Neural progenitor cell (in vitro differentiated cells): ENCODE data around the gene TTYH2. TPM values are rescaled to one million over a fixed set of nuclear protein-coding genes. Genes with fewer than 3 reads are reported as not detected.
A peak's percentile ranks its signal among the peaks of the same experiment; 100 is the strongest.
"Not testable (repeated sequence)": the region's sequence is repeated elsewhere in the genome, so short reads cannot be mapped to it uniquely, and the experiment has no call there.

Experiments used
- DNase-seq: peaks from one replicate; pipeline ENCODE4 v3.0.0-alpha.2; 2016; ENCODE audit warnings: low spot score
- H2AFZ ChIP-seq: fragments of 200-600 bp; sonication (generic); replicated peaks from 2 replicates; pipeline ENCODE4 v1.6.1; 2016; ENCODE audit warnings: antibody characterized with exemption
- H3F3A ChIP-seq: fragments of 200-600 bp; sonication (generic); 2 replicates; pipeline ENCODE4 v1.6.1; 2016; ENCODE audit warnings: antibody characterized with exemption, low read depth
- H3K27ac ChIP-seq: fragments of 200-600 bp; sonication (generic); 2 replicates; pipeline ENCODE4 v1.5.1; 2016; ENCODE audit warnings: mild to moderate bottlenecking
- H3K27me3 ChIP-seq: fragments of 200-600 bp; sonication (generic); 2 replicates; pipeline ENCODE4 v1.6.1; 2016; ENCODE audit warnings: mild to moderate bottlenecking, moderate library complexity
- H3K36me3 ChIP-seq: fragments of 200-600 bp; sonication (generic); 2 replicates; pipeline ENCODE4 v1.5.1; 2016
- H3K4me1 ChIP-seq: fragments of 200-600 bp; sonication (generic); 2 replicates; pipeline ENCODE4 v1.6.1; 2016; ENCODE audit warnings: mixed run types
- H3K4me2 ChIP-seq: fragments of 200-600 bp; sonication (generic); 2 replicates; pipeline ENCODE4 v1.6.1; 2016
- H3K4me3 ChIP-seq: fragments of 200-600 bp; sonication (generic); 2 replicates; pipeline ENCODE4 v1.5.1; 2016
- H3K79me2 ChIP-seq: fragments of 200-600 bp; sonication (generic); 2 replicates; pipeline ENCODE4 v1.6.1; 2016; ENCODE audit warnings: low read depth
- H3K9ac ChIP-seq: fragments of 200-600 bp; sonication (generic); 2 replicates; pipeline ENCODE4 v1.6.1; 2016
- H3K9me3 ChIP-seq: fragments of 200-600 bp; sonication (generic); 2 replicates; pipeline ENCODE4 v1.5.1; 2016; ENCODE audit warnings: low read depth
- H4K20me1 ChIP-seq: fragments of 200-600 bp; sonication (generic); 2 replicates; pipeline ENCODE4 v1.6.1; 2016; ENCODE audit warnings: low read depth
- H3K27ac Mint-ChIP-seq: 3 replicates; pipeline ENCODE4 v1.8.0; 2021; ENCODE audit warnings: mixed read lengths
- H3K27me3 Mint-ChIP-seq: 2 replicates; pipeline ENCODE4 v1.8.0; 2022; ENCODE audit warnings: low read depth, mild to moderate bottlenecking, inconsistent platforms, moderate library complexity, mixed read lengths; ENCODE audit not compliant: insufficient read depth
- H3K36me3 Mint-ChIP-seq: 3 replicates; pipeline ENCODE4 v1.8.0; 2021; ENCODE audit warnings: mixed read lengths
- H3K4me1 Mint-ChIP-seq: 3 replicates; pipeline ENCODE4 v1.8.0; 2021; ENCODE audit warnings: mixed read lengths
- H3K4me3 Mint-ChIP-seq: 3 replicates; pipeline ENCODE4 v1.8.0; 2021; ENCODE audit warnings: mild to moderate bottlenecking, moderate library complexity, mixed read lengths
- H3K9me3 Mint-ChIP-seq: 3 replicates; pipeline ENCODE4 v1.8.0; 2020; ENCODE audit warnings: mixed read lengths
- EZH2 ChIP-seq: fragments of 200-600 bp; sonication (generic); IDR thresholded peaks from 2 replicates; pipeline ENCODE4 v1.6.1; 2017; ENCODE audit warnings: antibody characterized with exemption, mild to moderate bottlenecking, moderate library complexity
- EZH2phosphoT487 ChIP-seq: fragments of 200-600 bp; sonication (generic); IDR thresholded peaks from 2 replicates; pipeline ENCODE4 v1.6.1; 2017; ENCODE audit warnings: antibody characterized with exemption
- total RNA-seq: library from RNA; depleted of rRNA; stranded (reverse); fragments of >200 nt; gene quantifications from 2 replicates; pipeline ENCODE4 v1.2.3, GENCODE V29; 2015; ENCODE audit warnings: low replicate concordance
- TF ChIP-seq, protein P1 (sequence below): fragments of 200-600 bp; sonication (generic); IDR thresholded peaks from 2 replicates; pipeline ENCODE4 v1.5.1; 2017; ENCODE audit warnings: antibody characterized with exemption, mild to moderate bottlenecking

Gene TTYH2
- total RNA-seq, 1 donor from 2014 or later = 5.8 TPM

DNA sequence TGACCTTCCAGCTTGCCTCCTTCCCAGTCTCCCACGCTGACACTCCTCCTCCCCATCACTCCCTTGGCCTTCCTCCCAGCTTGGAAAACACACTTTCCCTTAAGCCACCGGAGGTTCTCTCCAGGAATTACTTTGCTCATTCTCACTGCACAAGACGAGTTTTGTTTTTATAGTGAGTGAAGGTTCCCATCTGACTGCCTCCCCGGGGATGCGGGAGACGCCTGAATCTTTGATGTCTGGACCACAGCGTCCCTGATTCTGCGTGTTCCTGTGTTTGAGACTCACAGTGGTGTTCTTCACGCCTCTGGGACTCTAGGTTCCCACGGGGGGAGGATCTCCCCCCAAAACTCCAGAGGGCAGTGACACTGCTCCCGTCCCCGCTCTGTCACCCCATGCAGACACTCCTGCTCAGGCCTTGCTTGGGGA, 62.7 kb downstream of the TTYH2 start:
- H3K27ac ChIP-seq = no peak overlapping the region
- H3K9ac ChIP-seq = no peak overlapping the region
- no peaks in the 10 kb centered on the region for H3K36me3 Mint-ChIP-seq
- no peaks in the 10 kb centered on the region for H3K79me2 ChIP-seq
- H3K27me3 Mint-ChIP-seq = peaks cover 36% of the 10 kb centered on the region
- no peak for TF ChIP-seq EZH2
- peaks cover 15% of the 10 kb centered on the region for H4K20me1 ChIP-seq
- H3K36me3 ChIP-seq = no peaks in the 10 kb centered on the region
- H3K4me1 Mint-ChIP-seq = peaks cover 75% of the 10 kb centered on the region
- no peaks in the 10 kb centered on the region for H3K9me3 ChIP-seq
- peak overlapping the region; percentile 73 for H3K4me3 Mint-ChIP-seq
- H3K4me2 ChIP-seq = peak overlapping the region; percentile 55
- no peak overlapping the region for H3K4me3 ChIP-seq
- H3F3A ChIP-seq = peaks cover 48% of the 10 kb centered on the region
- H3K27me3 ChIP-seq = peaks cover 25% of the 10 kb centered on the region
- no peaks in the 10 kb centered on the region for H3K9me3 Mint-ChIP-seq
- H3K27ac Mint-ChIP-seq = peak overlapping the region; percentile 97
- no peak overlapping the region for H2AFZ ChIP-seq
- peaks cover 33% of the 10 kb centered on the region for H3K4me1 ChIP-seq
- DNase-seq = no peak

DNA sequence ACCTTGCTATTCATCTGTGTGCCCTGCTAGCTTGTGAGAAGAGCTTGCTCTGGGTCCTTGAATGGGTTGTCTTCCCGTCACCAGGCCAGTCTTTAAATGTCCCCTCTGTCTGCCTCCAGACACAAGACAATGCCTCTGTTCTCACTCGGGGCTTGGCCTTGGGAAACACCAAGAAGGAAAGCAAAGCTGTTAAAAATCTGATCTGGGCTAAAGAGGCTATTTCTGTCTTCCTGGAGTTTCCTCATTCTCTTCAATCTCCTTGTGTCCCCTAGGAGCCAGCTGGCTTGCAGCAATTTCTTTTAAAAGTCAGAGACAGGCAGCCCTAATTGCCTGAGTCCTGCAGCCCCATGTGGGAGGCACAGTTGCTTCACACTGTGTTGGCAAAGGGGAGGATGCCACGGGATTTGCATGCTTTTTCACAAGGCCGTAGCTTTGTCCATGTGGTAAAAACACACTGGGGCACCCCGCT, 63.2 kb downstream of the TTYH2 start:
- Histone ChIP-seq H3K4me1 (peaks cover 29% of the 10 kb centered on the region), H3K27me3 (peaks cover 25% of the 10 kb centered on the region), H3K79me2 (no peaks in the 10 kb centered on the region), H3K4me2 (peak overlapping the region; percentile 55), H3K9ac (no peak overlapping the region), H3K9me3 (no peaks in the 10 kb centered on the region), H3K27ac (no peak overlapping the region), H3K4me3 (no peak overlapping the region), H2AFZ (no peak overlapping the region), H3K36me3 (no peaks in the 10 kb centered on the region), H4K20me1 (peaks cover 15% of the 10 kb centered on the region), H3F3A (peaks cover 47% of the 10 kb centered on the region)
- Mint-ChIP-seq H3K27ac (peak overlapping the region; percentile 97), H3K9me3 (no peaks in the 10 kb centered on the region), H3K4me1 (peaks cover 70% of the 10 kb centered on the region), H3K36me3 (no peaks in the 10 kb centered on the region), H3K4me3 (peak overlapping the region; percentile 72), H3K27me3 (peaks cover 32% of the 10 kb centered on the region)
- peak; percentile 55 for DNase-seq
- TF ChIP-seq EZH2 = no peak
- TF ChIP-seq EZH2phosphoT487 = no peak
- TF ChIP-seq, protein P1, sequence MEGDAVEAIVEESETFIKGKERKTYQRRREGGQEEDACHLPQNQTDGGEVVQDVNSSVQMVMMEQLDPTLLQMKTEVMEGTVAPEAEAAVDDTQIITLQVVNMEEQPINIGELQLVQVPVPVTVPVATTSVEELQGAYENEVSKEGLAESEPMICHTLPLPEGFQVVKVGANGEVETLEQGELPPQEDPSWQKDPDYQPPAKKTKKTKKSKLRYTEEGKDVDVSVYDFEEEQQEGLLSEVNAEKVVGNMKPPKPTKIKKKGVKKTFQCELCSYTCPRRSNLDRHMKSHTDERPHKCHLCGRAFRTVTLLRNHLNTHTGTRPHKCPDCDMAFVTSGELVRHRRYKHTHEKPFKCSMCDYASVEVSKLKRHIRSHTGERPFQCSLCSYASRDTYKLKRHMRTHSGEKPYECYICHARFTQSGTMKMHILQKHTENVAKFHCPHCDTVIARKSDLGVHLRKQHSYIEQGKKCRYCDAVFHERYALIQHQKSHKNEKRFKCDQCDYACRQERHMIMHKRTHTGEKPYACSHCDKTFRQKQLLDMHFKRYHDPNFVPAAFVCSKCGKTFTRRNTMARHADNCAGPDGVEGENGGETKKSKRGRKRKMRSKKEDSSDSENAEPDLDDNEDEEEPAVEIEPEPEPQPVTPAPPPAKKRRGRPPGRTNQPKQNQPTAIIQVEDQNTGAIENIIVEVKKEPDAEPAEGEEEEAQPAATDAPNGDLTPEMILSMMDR = no peak

DNA sequence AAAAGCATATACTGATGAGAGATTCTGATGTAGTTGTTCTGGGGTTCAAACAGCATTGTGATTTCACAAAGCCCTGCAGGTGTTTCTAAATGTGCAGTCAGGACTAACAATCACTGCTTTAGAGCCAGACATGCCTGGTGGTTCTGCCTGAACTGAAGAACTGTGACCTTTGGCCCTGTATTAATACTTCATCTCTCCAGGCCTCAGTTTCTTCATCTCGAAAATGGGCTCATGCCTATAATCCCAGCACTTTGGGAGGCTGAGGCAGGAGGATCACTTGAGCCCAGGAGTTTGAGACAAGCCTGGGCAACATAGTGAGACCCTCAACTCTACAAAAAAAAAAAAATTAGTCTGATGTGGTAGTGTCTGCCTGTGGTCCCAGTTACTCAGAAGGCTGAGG, 64.6 kb downstream of the TTYH2 start:
- no peaks in the 10 kb centered on the region for H3K9me3 ChIP-seq
- no peak overlapping the region for H3K27ac ChIP-seq
- peaks cover 15% of the 10 kb centered on the region for H4K20me1 ChIP-seq
- Mint-ChIP-seq H3K4me3 (no peak overlapping the region), H3K4me1 (peaks cover 57% of the 10 kb centered on the region), H3K27ac (no peak overlapping the region), H3K9me3 (no peaks in the 10 kb centered on the region), H3K36me3 (no peaks in the 10 kb centered on the region), H3K27me3 (peaks cover 32% of the 10 kb centered on the region)
- H3K9ac ChIP-seq = no peak overlapping the region
- TF ChIP-seq EZH2 (no peak), EZH2phosphoT487 (no peak)
- TF ChIP-seq, protein P1 = no peak
- H3K4me3 ChIP-seq = no peak overlapping the region
- no peak overlapping the region for H3K4me2 ChIP-seq
- peaks cover 18% of the 10 kb centered on the region for H3K4me1 ChIP-seq
- no peak overlapping the region for H2AFZ ChIP-seq
- H3K79me2 ChIP-seq = no peaks in the 10 kb centered on the region
- peaks cover 37% of the 10 kb centered on the region for H3F3A ChIP-seq
- H3K27me3 ChIP-seq = peaks cover 25% of the 10 kb centered on the region
- no peaks in the 10 kb centered on the region for H3K36me3 ChIP-seq
- DNase-seq = no peak

- Histone ChIP-seq H3K4me1 (peaks cover 13% of the 10 kb centered on the region), H3F3A (peaks cover 24% of the 10 kb centered on the region), H3K27me3 (peaks cover 10% of the 10 kb centered on the region), H4K20me1 (peaks cover 15% of the 10 kb centered on the region)
- not testable (repeated sequence) for H3K36me3 Mint-ChIP-seq, H3K9me3 Mint-ChIP-seq, H3K9me3 ChIP-seq, H3K27ac ChIP-seq, DNase-seq, H3K4me2 ChIP-seq, H3K79me2 ChIP-seq, H3K4me3 ChIP-seq, H3K9ac ChIP-seq, H3K36me3 ChIP-seq, H3K4me3 Mint-ChIP-seq, H2AFZ ChIP-seq
- Mint-ChIP-seq H3K27ac (peak overlapping the region; percentile 86), H3K4me1 (peaks cover 41% of the 10 kb centered on the region), H3K27me3 (peaks cover 24% of the 10 kb centered on the region)
Observed at GRCh38 chr17:74279617-74280016, 66.2 kb downstream of the TTYH2 start.
